Motor neuron (in vitro differentiated cells): ENCODE data around the gene RNF180. TPM values are rescaled to one million over a fixed set of nuclear protein-coding genes. Genes with fewer than 3 reads are reported as not detected.
"Not testable (repeated sequence)": the region's sequence is repeated elsewhere in the genome, so short reads cannot be mapped to it uniquely, and the experiment has no call there.

Source experiments
- ATAC-seq, 8 experiments: fragments of 200-7000 bp; cut with Tn5 transposase; replicated peaks in 6 of 8; 2 replicates each; pipeline ENCODE4 v1.8.0; 2021; ENCODE audit warnings: mild to moderate bottlenecking in 8 of 8, moderate library complexity in 8 of 8
- H3K27ac ChIP-seq, 2 donors: fragments of 250-450 bp; sonication (Bioruptor Pico); 2 replicates each; pipeline ENCODE4 v1.9.0; 2021; ENCODE audit warnings: antibody characterized with exemption in 2 of 2, mild to moderate bottlenecking in 2 of 2, moderate library complexity in 1 of 2
- H3K4me1 ChIP-seq, 2 donors: fragments of 250-450 bp; sonication (Bioruptor Pico); replicated peaks in 1 of 2; 2 replicates each; pipeline ENCODE4 v1.6.1; 2021; ENCODE audit warnings: antibody characterized with exemption in 2 of 2, mild to moderate bottlenecking in 2 of 2, moderate library complexity in 1 of 2
- H3K4me3 ChIP-seq, 5 donors: fragments of 250-450 bp; sonication (Bioruptor Pico); 2 replicates each; pipeline ENCODE4 v1.9.0; 2021; ENCODE audit warnings: antibody characterized with exemption in 5 of 5, mild to moderate bottlenecking in 5 of 5, moderate library complexity in 4 of 5
- WGBS, 10 experiments: fragments of 450-650 bp; shearing (Covaris generic); methylation state at CpG; one replicate each; pipeline ENCODE4 v1.0.0; 2022; 5-methylcytosine and 5-hydroxymethylcytosine counted together
- in situ Hi-C, 9 experiments: fragments of 400-800 bp; cut with MboI; loops; one replicate each; pipeline ENCODE4 v1.15.0; 2021; ENCODE audit warnings: low sequenced_read_pairs in 9 of 9, low pct_unique_long_range_greater_than_20kb in 2 of 9; ENCODE audit not compliant: unreplicated experiment in 9 of 9
- total RNA-seq, 8 experiments: library from RNA; unstranded; fragments of 300-600 nt; gene quantifications; 2 replicates each; pipeline versions ENCODE4 v1.2.3 to v1.2.4, GENCODE V29; 2022

Gene RNF180
- total RNA-seq, 8 experiments from 2014 or later = 2.5 to 10.8 (median 4.4) TPM

DNA sequence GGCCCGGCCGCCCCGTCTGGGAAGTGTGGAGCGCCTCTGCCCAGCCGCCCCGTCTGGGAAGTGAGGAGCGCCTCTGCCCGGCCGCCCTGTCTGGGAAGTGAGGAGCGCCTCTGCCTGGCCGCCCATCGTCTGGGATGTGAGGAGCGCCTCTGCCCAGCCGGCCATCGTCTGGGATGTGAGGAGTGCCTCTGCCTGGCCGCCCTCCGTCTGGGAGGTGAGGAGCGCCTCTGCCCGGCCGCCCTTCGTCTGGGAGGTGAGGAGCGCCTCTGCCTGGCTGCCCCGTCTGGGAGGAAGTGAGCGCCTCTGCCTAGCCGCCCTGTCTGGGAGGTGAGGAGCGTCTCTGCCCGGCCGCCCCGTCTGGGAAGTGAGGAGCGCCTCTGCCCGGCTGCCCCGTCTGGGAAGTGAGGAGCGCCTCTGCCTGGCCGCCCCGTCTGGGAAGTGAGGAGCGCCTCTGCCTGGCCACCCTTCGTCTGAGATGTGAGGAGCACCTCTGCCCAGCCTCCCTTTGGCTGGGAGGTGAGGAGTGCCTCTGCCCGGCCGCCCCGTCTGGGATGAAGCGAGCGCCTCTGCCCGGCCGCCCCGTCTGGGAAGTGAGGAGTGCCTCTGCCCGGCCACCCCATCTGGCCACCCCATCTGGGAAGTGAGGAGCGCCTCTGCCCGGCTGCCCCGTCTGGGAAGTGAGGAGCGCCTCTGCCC is 59.8 kb downstream of the RNF180 start:
- H3K4me1 ChIP-seq, H3K4me3 ChIP-seq, ATAC-seq, H3K27ac ChIP-seq: not testable (repeated sequence)
- in situ Hi-C loops = loop anchor here in 3 of 9 experiments (10.0 to 25.0 kb wide), 2 partner anchors 387 to 389 kb away; no protein-coding TSS in a partner anchor
- 90 to 95% (median 93%) methylated on average over 4 to 10 of the region's 50 CpGs; no CpG with 5 or more reads in 6 of the 10 experiments for WGBS, 10 experiments

DNA sequence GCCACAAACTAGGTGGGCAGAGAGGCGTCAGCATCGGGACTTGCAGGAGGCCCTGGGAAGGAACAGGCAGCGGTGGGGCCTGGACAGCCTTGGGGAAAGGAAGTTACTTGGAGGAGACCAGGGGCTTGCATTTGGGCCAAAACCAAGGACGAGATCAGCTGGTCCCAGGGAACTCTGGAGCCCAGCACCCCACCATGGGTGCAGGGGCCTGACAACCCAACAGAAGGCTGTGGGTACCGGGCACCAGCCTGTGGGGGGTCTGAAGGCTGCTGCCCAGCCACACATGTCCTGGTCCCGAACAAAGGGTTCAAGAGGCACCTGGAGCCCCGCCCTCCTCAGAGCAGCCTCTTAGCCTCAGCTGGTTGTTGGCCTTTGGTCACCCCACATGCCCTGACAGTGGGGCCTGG is 61.5 kb downstream of the RNF180 start:
- ATAC-seq, H3K4me3 ChIP-seq, H3K4me1 ChIP-seq, H3K27ac ChIP-seq: not testable (repeated sequence)
- in situ Hi-C loops = loop anchor here in 3 of 9 experiments (10.0 to 25.0 kb wide), 2 partner anchors 385 to 388 kb away; no protein-coding TSS in a partner anchor
- 60 to 100% (median 95%) methylated on average over 2 to 3 of the region's 7 CpGs; no CpG with 5 or more reads in 6 of the 10 experiments for WGBS, 10 experiments

DNA sequence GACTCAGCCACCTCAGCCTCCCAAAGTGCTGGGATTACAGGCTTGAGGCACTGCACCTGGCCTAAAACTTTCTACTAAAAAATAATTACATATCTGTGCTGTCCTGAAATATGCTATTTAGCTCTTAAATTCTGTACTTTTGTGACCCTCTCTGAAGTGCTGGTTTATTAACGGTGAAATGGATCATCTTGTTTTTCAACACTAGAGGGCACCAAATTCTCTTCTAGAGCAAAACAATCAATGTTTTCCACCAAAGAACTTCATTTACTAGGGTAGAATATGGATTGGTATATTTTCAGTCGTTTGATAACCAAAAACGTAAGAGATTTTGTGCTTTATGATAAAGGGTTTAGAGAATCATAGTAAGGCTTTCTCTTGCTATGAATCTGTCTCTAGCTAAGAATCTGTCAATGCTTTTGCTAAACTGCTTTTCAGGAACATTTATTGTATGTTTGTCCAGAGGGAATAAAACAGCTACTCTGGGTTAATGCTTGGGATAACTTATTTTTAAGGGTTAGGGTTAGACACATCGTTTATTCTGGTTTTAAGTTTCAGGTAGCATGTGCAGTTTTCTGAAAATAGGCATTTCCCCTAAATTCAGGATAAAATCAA is 63.6 kb downstream of the RNF180 start:
- in situ Hi-C loops = loop anchor here in 3 of 9 experiments (10.0 to 25.0 kb wide), 2 partner anchors 383 to 386 kb away; no protein-coding TSS in a partner anchor
- H3K4me1 ChIP-seq = no peaks in the 10 kb centered on the region
- ATAC-seq = peak in 6 of 8 experiments; percentile 18 to 55 (median 35)
- WGBS, 10 experiments = 0 to 3% (median 0%) methylated on average over 2 to 4 of the region's 4 CpGs; no CpG with 5 or more reads in 1 of the 10 experiments
- no peak overlapping the region for H3K27ac ChIP-seq
- H3K4me3 ChIP-seq = no peak overlapping the region

DNA sequence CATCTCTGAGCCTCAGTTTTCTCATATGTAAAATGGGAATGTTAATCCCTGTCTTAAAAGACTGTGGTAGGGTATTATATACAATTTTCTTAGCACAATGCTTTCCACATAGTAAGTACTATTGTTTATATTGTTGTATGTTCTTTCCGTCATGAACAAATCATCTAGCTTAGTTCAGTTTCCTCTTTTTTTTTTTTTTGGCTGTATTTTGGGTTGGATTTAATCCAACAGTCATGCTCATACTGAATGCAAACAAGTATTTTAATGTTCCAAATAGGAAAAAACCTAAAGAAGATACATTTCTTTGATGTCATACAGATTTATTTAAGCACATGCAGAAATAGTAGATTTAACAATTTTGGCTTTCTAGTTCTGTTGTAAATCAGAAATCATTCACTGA is 95.1 kb downstream of the RNF180 start:
- WGBS, 10 experiments = 30 to 100% (median 63%) methylated on average over 1 of the region's 1 CpG; no CpG with 5 or more reads in 3 of the 10 experiments
- ATAC-seq = no peak
- in situ Hi-C loops = no loop called here

DNA sequence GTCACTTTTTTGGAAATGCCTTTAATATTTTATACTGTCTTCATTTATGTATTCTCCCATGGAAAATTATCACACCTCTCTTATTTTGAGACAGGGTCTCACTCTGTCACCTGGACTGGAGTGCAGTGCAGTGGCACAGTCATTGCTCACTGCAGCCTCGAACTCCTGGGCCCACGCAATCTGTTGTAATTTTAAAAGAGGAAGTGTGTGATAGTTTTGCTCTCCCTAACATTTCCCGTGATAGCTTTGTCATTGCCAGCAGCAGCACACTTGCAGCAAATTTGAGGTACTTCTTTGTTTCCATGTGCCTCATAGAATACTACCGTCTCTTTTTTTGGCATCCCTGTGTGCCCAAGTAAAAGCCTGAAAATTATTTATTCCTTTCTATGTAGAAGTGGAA is 103.5 kb downstream of the RNF180 start:
- WGBS, 10 experiments = 20 to 100% (median 86%) methylated on average over 1 to 4 of the region's 4 CpGs; no CpG with 5 or more reads in 1 of the 10 experiments
- Histone ChIP-seq H3K4me1 (no peaks in the 10 kb centered on the region), H3K27ac (no peak overlapping the region), H3K4me3 (no peak overlapping the region)
- ATAC-seq = no peak
- in situ Hi-C loops = no loop called here

More for the DNA sequence above, 95.1 kb downstream of the RNF180 start:
- Histone ChIP-seq H3K27ac (no peak overlapping the region), H3K4me3 (no peak overlapping the region), H3K4me1 (no peaks in the 10 kb centered on the region)

DNA sequence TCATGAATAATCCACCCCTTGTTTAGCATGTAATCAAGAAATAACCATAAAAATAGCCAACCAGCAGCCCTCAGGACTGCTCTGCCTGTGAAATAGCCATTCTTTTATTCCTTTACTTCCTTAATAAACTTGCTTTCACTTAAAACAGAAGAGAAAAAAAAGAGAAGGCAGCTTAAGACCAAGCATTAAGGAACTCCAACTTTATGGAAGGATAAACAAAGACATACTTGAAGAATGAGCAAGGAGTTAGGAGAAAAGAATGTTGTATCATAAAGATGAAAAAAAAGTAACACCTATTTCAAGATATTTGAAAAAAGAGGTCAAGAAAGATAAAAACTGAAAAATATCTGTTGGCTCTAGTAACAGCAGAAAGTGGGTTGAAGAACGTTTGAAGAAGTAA is 107.6 kb downstream of the RNF180 start:
- Histone ChIP-seq H3K4me1 (no peaks in the 10 kb centered on the region), H3K4me3 (no peak overlapping the region), H3K27ac (no peak overlapping the region)
- in situ Hi-C loops = no loop called here
- 0 to 76% (median 43%) methylated on average over 1 of the region's 1 CpG for WGBS, 10 experiments
- ATAC-seq = no peak

DNA sequence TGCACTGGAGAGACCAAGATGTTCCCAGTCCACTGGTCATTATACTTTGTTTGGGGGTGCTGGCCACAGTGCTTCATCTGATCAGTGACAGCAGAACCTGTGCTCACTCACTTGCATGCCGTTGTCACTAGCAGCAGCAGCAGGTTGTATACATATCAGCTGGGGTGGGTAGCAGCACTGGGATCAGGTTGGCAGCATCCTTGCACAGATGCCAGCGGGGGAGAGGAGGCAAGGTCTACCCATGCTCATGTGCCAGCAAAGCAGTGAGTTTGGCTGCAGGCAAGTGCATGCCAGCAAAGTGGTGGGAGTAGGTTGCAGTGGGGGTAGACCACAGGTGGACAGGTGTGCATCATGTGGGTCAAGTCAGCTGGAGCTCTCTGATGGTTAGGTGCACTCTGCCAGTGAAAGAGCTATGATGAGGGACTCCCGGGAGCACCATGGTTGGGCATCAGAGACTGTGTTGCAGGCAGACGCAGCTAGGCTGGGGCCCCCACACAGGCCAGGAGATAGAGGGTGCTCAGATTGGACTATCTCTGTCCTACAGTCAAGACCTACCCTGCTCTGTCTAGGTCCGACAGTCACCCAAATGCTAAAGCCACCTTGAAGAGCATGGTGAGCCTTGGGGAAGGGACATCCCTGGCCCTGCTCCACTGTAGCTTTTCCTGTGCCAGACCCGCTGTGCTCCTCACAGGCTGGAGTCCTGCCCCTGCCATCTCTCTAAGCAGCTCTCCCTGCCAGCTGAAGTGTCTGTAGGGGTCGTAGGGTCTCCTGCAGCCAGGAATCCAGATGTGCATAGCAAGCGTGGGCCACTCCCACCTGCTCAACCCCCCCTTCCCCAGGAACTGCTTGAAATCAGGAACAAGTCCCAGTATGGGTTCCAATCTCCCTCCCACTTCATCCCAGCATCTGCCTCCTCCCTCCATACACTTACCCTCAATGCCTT is 119.8 kb downstream of the RNF180 start:
- 17 to 100% (median 69%) methylated on average over 1 to 2 of the region's 8 CpGs; no CpG with 5 or more reads in 7 of the 10 experiments for WGBS, 10 experiments

DNA sequence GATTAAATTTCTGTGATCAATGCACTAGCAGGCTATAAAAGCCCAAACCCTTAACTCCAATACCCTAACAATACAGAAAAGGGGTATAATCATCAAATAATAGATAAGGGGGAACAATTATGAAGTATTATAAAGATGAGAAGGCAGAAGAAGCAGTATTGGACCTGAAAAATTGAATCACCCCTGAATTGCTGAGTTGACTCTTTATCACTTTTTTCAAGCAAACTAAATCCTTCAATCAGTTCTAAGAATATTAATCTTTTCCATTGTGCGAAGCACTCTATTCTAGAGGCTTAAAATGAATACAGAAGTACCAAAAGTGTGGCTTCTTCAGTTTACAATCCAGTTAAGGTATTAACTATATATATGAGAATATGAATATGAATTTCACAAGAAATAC is 120.7 kb downstream of the RNF180 start:
- no peak for ATAC-seq
- 0 to 100% (median 83%) methylated on average over 1 of the region's 1 CpG; no CpG with 5 or more reads in 1 of the 10 experiments for WGBS, 10 experiments
- Histone ChIP-seq H3K4me3 (no peak overlapping the region), H3K4me1 (no peaks in the 10 kb centered on the region), H3K27ac (no peak overlapping the region)
- in situ Hi-C loops = no loop called here

More for the DNA sequence above, 119.8 kb downstream of the RNF180 start:
- Histone ChIP-seq H3K27ac (no peak overlapping the region), H3K4me1 (no peaks in the 10 kb centered on the region), H3K4me3 (no peak overlapping the region)
- in situ Hi-C loops = no loop called here
- no peak for ATAC-seq

DNA sequence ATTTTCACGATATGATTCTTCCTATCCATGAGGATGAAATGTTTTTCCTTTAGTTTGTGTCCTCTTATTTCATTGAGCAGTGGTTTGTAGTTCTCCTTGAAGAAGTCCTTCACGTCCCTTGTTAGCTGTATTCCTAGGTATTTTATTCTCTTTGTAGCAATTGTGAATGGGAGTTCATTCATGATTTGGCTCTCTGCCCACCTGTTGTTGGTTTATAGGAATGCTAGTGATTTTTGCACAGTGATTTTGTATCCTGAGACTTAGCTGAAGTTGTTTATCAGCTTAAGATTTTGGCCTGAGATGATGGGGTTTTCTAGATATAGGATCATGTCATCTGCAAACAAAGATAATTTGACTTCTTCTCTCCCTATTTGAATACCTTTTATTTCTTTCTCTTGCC is 122.9 kb downstream of the RNF180 start:
- in situ Hi-C loops, H3K27ac ChIP-seq, H3K4me1 ChIP-seq, H3K4me3 ChIP-seq, ATAC-seq: not testable (repeated sequence)
- 0 to 100% (median 100%) methylated on average over 1 to 2 of the region's 2 CpGs for WGBS, 10 experiments

DNA sequence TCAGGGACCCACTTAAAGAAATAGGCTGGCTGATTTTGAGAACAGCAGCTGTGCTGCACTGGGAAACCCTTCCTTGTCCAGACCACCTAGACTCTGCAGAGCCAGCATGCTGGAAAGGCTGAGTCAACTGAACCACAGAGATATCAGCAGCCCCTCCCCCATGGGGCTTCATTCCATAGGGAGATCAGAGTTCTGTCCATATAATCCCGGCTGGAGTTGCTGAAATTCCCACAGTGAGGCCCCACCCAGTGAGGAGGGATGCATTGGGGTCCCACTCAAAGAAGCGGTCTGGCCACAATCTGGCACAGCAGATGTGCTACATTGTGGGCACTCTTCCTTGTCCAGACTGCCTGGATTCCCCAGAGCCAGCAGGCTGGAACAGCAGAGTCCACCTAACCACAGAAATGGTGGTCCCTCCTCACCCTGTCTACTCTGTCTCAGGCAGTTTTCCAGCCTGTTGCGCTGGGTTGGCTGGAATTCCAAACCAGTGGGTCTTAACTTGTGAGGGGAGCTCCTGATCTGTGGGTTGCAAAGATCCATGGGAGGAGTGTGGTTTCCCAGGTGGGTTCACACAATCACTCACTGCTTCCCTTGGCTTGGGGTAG is 127.1 kb downstream of the RNF180 start:
- in situ Hi-C loops = no loop called here

DNA sequence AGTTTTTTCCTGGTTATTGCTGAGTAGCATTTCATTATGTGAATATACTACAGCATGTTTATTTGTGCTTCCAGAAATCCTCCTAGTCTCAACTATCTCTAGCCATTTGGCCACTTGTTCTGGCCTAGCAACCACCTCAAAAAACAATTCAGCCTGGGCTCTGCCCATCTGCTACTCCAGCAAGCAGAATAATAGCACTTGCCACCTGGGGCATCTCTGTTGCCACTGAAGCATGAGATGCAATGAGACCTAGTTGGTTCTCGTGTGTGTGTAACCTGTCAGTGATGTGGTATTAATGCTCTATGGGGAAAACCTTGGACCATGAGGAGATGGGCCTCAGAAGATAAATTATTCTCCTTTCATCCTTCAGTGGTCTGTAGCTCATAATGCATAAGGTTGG is 129.5 kb downstream of the RNF180 start:
- in situ Hi-C loops = no loop called here
- Histone ChIP-seq H3K4me3 (no peak overlapping the region), H3K27ac (no peak overlapping the region), H3K4me1 (no peaks in the 10 kb centered on the region)
- 33 to 43% methylated on average over 1 of the region's 1 CpG; no CpG with 5 or more reads in 8 of the 10 experiments for WGBS, 10 experiments
- peak in 1 of 8 experiments; percentile 39 for ATAC-seq

More for the DNA sequence above, 127.1 kb downstream of the RNF180 start:
- Histone ChIP-seq H3K4me1 (no peaks in the 10 kb centered on the region), H3K4me3 (no peak overlapping the region), H3K27ac (no peak overlapping the region)
- 80 to 100% methylated on average over 1 of the region's 3 CpGs; no CpG with 5 or more reads in 8 of the 10 experiments for WGBS, 10 experiments
- ATAC-seq = no peak

DNA sequence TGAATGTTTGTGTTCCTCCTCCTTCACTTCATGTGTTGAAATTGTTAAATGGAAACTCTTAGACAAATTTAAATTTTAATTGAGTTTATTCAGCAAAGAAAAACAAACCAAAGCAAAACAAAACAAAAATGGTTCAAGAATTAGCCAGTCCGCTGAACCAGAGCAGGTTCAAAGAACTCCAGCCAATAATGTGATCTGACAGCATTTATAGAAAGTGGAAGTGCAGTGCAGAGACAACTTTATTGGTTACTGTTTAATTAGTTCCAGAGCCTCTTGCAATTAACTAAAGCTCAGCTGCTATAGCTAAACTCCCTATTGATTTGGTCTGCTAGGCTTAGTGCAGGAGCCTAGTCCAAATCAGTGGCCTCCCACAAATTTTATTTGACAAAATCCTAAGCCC is 132.9 kb downstream of the RNF180 start:
- WGBS, 10 experiments = 0 to 100% (median 94%) methylated on average over 1 of the region's 1 CpG; no CpG with 5 or more reads in 2 of the 10 experiments
- Histone ChIP-seq H3K4me1 (no peaks in the 10 kb centered on the region), H3K4me3 (no peak overlapping the region), H3K27ac (no peak overlapping the region)
- in situ Hi-C loops = no loop called here
- ATAC-seq = no peak
